HS-27A (cell line): Measurements from ENCODE around the gene TGM4.
"Not testable (repeated sequence)": the region's sequence is repeated elsewhere in the genome, so short reads cannot be mapped to it uniquely, and the experiment has no call there.

ENCODE experiments used
- DNase-seq: peaks from one replicate; pipeline ENCODE4 v3.0.0-alpha.2; 2012; ENCODE audit warnings: low read depth, missing footprints

TGM4 gene

GRCh38 chr3:44874308-44874707, at the start of gene TGM4:
Gene TGM4, plus strand, starts transcription at chr3:44874608. Its CDS starts 71 bp downstream, at chr3:44874679.
- no peak for DNase-seq

GRCh38 chr3:44825264-44825925, 49.0 kb upstream of the TGM4 start:
- no peak for DNase-seq

DNA sequence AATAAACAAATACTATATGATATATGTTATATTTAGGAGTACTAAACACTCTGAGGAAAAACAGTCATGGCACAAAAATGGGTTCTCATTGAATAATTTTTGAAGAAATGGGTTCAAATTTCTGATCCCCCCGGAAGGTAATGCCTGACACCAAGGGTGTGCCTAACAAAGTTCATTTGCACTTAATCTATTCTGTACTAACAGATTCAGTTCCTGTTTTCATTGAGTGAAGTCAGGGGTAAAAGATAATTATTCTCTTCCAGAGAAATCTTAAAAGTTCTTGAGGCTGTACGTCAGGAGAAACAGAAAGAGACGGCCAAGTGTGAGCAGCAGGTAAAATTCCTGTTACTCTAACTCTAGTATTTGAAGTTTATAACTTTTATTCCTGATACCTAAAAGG, 47.2 kb upstream of the TGM4 start:
- no peak for DNase-seq

- DNase-seq = no peak
Observed at GRCh38 chr3:44831232-44831631, 43.2 kb upstream of the TGM4 start.

DNA sequence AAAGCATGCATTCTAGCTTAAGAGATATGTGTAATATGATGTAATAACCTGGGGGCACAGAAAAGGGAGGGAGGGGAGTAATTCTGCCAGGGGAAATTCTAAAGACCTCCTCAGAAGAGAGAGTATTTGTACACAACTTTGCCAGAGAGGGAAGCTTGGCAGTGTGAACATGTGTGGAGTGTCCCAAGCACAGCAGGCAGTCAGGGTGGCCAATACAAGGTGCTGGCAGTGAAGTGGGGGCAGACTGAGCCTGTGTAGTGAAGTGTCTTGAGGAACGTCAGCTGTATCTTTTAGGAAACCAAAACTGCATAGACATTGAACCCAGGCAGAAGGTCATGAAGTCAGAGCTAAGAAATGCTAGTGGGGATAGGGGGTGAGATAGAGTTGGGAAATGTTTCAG, 42.4 kb upstream of the TGM4 start:
- no peak for DNase-seq

DNA sequence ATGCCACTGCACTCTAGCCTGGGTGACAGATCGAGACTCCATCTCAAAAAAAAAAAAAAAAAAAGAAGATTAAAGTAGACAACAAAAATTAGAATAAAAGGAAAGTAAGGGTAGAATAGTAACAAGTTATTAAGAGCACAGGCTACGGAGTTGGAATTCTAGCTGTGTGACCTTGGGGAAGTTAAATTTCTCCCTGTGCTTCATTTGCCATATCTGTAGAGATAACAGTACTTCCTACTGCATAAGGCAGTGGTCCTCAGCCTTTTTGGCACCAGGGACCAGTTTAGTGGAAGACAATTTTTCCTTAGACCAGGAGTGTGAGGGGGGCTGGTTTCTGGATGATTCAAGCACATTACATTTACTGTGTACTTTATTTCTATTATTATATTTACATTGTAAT, 41.4 kb upstream of the TGM4 start:
- DNase-seq = no peak

GRCh38 chr3:44833394-44833793, 41.0 kb upstream of the TGM4 start:
- no peak for DNase-seq

- DNase-seq = no peak
Observed at GRCh38 chr3:44835684-44836083, 38.7 kb upstream of the TGM4 start.

GRCh38 chr3:44842376-44842775, 32.0 kb upstream of the TGM4 start:
- no peak for DNase-seq

- DNase-seq = no peak
Observed at GRCh38 chr3:44845528-44846520, 28.6 kb upstream of the TGM4 start.

DNA sequence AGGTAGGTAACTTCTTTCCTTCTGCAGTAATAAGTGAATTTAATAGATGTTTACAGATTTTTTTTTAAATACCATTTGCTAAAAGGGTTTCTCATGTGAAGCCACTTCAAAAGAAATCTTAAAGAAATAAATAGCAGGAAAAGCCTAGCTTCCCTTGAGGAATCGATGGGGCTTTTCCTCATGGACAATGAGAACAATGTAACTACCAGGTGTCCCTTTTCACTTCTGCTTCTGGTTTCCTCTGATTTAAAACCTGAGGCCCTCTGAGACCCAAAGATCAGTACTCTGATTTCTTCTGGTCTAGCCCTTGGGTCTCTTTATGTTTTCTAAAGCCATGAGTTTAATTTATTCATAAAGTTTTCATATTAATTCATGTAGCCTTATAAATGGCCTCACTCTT, 25.8 kb upstream of the TGM4 start:
- no peak for DNase-seq

GRCh38 chr3:44856663-44857062, 17.7 kb upstream of the TGM4 start:
- not testable (repeated sequence) for DNase-seq

DNA sequence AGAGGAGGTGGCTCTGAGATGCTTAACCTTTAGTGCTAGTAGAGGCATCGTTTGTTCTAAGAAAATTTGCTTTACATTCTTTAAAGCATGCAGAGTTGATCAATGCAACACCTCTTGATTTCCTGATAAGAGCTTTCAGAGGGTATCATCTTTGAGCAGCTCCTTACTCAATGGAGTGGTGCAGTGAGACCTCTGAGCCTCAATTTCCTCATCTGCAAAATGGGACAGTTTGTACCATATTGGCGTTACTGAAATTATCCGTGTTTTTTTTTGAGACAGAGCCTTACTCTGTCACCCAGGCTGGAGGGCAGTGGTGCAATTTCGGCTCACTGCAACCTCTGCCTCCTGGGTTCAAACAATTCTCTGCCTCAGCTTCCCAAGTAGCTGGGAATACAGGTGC, 14.3 kb upstream of the TGM4 start:
- DNase-seq = no peak

- DNase-seq = peak; percentile 52
Observed at GRCh38 chr3:44861412-44862225, 12.8 kb upstream of the TGM4 start, which contains the start of gene TMEM42. Gene TMEM42, plus strand, starts transcription at chr3:44861912. Its CDS starts 13 bp downstream, at chr3:44861925.

DNA sequence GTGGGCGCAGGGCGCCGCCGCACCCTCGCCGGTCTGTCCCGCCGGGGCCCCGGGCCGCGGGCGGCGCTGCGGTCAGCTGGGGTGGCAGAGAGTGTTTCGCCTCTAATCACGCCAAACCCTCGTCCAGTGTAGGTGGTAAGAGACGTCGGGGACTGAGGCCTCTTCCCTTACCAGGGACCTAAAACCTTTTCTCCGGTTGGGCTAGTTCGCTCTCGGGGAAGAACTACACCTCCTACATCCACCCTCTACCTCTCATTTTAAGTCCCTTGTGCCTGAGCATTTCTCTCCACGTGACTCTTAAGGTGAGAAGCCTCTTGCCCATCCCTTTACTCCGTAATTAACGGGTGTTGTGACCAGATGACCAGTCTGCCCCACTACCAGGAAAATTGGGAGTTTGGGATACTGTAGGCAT, 12.2 kb upstream of the TGM4 start:
- peak; percentile 20 for DNase-seq

DNA sequence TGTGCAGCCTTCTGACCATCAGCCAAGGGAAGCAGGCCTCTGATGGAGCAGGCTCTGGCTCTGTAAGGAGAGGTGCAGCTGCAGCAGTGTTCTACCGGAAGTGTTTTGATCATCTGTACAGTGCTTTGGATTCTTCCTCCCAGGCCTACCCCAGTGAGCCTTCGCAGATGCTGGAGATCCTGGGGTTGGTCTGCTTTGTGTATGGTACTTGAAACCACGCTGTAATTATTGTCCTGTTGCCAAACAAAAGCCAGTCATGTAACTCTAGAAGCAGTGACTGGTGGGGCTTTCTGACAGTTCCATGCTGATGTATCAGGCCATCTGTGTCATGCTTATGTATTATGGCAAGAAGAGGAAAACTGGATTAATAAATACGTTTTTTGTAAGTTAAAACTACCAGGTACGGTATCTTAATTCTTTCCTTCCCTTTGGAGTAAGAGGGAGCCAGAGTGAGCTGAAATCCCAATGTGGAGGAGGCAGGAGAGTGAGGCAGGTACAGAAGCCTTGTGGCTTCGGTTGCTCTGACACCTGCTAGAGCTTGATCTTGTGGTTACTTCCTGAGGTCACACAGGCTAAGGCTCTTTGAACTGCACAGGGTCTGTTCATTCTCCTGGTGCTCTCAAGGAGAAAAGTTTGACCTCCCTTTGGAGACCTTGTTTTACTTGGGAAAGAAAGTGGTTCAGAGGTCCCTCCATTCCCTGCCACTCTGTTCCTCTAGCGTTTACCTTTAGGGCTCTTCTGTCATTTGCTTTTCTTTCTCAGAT, 9.0 kb upstream of the TGM4 start:
- no peak for DNase-seq

DNA sequence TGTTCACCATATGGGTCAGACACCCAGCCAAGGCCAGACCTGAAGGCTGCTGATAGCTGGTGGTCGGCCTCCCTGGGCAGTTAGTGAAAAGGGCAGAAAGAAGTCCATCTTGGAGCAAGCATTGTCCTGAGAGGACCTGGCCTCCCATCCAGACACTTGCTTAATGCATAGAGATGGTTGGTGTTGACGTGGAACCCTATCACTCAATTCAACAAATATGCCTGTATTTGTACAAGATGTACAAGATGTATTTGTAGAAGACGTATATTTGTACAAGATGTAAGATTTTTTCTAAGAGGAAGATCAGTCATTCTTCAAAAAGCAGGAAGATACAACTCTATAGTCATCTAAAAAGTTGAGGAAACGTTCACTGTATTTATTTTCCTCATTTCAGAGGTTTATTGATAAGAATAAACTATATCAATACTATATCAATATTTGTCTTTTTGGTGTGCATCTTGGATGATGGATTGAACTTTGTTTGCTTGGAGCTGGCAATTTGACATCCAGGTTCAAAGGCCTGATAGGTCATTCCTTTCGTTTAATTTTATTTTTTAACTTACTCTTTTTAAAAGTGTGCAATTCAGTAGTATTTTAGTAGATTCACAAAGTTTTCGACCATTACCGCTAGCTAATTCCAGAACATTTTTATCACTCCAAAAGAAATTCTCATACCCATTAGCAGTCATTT, 6.8 kb upstream of the TGM4 start:
- DNase-seq = no peak

GRCh38 chr3:44870375-44871061, 3.9 kb upstream of the TGM4 start:
- DNase-seq = no peak

GRCh38 chr3:44875596-44875995, 1.2 kb downstream of the TGM4 start:
- no peak for DNase-seq

GRCh38 chr3:44877333-44877732, 2.9 kb downstream of the TGM4 start:
- DNase-seq = no peak
